Measurements from ENCODE around the gene TADA2B.

DNA sequence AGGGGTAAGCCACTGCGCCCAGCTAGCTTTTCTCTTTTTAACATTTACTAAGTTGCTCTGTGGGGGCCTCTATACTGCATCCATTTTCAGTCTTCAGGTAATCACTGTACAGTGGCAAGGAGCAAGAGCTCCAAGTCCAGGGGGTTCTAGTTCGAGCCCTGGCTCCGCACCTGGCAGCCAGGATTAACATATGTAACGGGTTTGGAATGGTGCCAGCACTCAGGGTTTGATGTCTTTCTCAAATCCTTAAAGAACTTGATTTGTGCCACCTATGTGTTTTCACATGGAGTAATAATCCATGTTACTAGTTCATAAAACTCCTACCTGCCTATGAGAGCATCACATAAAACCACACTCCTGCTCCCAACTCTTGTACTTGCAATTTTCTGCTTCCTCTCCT, 20.2 kb downstream of the TADA2B start:
- TF ChIP-seq, protein P1, sequence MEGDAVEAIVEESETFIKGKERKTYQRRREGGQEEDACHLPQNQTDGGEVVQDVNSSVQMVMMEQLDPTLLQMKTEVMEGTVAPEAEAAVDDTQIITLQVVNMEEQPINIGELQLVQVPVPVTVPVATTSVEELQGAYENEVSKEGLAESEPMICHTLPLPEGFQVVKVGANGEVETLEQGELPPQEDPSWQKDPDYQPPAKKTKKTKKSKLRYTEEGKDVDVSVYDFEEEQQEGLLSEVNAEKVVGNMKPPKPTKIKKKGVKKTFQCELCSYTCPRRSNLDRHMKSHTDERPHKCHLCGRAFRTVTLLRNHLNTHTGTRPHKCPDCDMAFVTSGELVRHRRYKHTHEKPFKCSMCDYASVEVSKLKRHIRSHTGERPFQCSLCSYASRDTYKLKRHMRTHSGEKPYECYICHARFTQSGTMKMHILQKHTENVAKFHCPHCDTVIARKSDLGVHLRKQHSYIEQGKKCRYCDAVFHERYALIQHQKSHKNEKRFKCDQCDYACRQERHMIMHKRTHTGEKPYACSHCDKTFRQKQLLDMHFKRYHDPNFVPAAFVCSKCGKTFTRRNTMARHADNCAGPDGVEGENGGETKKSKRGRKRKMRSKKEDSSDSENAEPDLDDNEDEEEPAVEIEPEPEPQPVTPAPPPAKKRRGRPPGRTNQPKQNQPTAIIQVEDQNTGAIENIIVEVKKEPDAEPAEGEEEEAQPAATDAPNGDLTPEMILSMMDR (IDR thresholded peaks at IDR 0.05), result no peak
- no peak for TF ChIP-seq POLR2A (IDR thresholded peaks at IDR 0.05)
